GM10266 (cell line): ENCODE measurements around the gene COX6B1.
"Not testable (repeated sequence)": the region's sequence is repeated elsewhere in the genome, so short reads cannot be mapped to it uniquely, and the experiment has no call there.

Experiments used
- DNase-seq: peaks from one replicate; pipeline ENCODE4 v3.0.0; 2012; ENCODE audit errors: extremely low spot score
- TF ChIP-seq, protein P1 (sequence below): IDR thresholded peaks from 2 replicates; pipeline ENCODE4 v1.5.1; 2012; ENCODE audit warnings: mild to moderate bottlenecking, low read depth; ENCODE audit not compliant: control insufficient read depth, insufficient read depth; ENCODE audit errors: missing control alignments

Gene COX6B1

DNA sequence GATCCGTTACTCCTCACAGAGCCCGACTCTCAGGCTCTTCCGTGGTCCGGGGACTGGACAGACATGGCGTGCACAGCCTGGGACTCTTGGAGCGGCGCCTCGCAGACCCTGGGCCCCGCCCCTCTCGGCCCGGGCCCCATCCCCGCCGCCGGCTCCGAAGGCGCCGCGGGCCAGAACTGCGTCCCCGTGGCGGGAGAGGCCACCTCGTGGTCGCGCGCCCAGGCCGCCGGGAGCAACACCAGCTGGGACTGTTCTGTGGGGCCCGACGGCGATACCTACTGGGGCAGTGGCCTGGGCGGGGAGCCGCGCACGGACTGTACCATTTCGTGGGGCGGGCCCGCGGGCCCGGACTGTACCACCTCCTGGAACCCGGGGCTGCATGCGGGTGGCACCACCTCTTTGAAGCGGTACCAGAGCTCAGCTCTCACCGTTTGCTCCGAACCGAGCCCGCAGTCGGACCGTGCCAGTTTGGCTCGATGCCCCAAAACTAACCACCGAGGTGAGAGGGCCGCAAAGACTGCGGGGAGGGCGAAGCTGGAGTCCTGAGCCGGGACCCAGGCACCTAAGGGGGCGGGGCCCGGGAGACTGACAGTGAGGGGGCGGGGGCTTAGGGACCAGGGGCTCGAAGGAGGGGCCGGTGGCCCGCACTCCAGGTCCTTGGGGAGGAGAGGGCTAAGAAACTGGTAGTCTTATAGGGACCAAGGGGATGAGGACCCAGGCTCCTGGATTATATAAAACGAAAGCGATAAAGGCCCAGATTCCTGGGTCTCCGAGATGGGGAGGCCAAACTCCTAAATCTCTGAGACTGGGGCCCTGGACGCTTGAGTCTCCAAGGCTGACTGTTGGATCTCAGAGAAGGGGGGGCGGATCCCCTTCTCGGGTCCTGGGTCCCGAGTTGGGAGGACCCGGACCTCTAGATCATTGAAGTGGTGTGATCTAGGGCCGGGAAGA, 4.6 kb upstream of the COX6B1 start:
- TF ChIP-seq, protein P1, sequence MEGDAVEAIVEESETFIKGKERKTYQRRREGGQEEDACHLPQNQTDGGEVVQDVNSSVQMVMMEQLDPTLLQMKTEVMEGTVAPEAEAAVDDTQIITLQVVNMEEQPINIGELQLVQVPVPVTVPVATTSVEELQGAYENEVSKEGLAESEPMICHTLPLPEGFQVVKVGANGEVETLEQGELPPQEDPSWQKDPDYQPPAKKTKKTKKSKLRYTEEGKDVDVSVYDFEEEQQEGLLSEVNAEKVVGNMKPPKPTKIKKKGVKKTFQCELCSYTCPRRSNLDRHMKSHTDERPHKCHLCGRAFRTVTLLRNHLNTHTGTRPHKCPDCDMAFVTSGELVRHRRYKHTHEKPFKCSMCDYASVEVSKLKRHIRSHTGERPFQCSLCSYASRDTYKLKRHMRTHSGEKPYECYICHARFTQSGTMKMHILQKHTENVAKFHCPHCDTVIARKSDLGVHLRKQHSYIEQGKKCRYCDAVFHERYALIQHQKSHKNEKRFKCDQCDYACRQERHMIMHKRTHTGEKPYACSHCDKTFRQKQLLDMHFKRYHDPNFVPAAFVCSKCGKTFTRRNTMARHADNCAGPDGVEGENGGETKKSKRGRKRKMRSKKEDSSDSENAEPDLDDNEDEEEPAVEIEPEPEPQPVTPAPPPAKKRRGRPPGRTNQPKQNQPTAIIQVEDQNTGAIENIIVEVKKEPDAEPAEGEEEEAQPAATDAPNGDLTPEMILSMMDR: peak; percentile 13
- DNase-seq: peak; percentile 91

DNA sequence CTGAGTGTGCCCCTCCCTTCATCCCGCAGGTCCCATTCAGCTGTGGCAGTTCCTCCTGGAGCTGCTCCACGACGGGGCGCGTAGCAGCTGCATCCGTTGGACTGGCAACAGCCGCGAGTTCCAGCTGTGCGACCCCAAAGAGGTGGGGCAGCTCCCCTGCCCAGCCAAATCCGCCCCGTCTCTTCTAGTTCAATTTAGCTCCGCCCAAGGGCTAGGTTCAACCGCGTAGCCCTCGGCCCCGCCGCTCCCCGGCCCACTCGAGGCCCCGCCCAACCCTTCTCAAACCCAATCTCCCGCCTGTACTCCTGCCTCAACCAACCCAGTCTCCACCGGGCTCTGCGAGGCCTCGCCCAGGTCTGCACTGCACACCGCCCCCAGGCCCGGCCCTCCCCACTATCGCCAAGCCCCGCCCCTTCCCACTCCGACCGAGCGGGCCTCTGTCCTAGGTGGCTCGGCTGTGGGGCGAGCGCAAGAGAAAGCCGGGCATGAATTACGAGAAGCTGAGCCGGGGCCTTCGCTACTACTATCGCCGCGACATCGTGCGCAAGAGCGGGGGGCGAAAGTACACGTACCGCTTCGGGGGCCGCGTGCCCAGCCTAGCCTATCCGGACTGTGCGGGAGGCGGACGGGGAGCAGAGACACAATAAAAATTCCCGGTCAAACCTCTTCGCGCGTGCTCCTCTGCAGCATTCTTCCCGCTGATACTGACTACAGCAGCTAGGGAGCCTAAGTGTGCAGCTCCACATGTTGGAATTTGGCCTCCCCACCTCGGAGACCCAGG, 3.7 kb upstream of the COX6B1 start:
- TF ChIP-seq, protein P1: no peak
- peak; percentile 97 for DNase-seq

GRCh38 chr19:35644987-35645679, 3.0 kb upstream of the COX6B1 start:
- TF ChIP-seq, protein P1: no peak
- peak; percentile 76 for DNase-seq

DNA sequence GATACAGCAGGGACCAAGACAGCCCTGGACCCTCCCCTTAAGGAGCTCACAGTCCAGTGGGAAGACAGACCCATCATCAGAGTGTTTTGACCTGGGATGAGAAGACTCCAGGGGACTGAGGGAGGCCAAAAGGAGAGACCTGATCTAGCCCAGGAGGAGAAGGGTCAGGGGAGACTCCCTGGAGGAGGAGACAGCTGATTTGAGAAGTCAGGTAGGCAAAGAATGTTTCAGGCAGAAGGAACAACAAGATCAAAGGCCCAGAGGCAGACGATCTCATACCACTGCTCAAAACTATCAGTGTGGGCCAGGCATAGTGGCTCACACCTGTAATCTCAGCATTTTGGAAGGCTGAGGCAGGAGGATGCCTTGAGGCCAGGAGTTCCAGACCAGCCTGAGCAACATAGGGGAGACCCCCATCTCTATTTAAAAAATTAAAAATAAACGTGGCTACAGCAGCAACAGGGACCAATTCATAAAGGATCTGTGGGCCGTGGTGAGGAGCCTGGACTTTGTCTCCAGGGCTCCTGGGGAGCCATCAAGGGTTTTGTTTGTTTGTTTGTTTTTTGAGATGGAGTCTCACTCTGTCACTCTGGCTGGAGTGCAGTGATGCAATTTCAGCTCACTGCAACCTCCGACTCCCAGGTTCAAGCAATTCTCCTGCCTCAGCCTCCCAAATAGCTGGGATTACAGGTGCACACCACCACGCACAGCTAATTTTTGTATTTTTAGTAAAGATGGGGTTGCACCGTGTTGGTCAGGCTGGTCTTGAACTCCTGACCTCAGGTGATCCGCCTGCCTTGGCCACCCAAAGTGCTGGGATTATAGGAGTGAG, 2.2 kb upstream of the COX6B1 start:
- no peak for DNase-seq
- TF ChIP-seq, protein P1: no peak

GRCh38 chr19:35650581-35650980, 2.5 kb downstream of the COX6B1 start:
- DNase-seq: no peak
- TF ChIP-seq, protein P1: no peak

DNA sequence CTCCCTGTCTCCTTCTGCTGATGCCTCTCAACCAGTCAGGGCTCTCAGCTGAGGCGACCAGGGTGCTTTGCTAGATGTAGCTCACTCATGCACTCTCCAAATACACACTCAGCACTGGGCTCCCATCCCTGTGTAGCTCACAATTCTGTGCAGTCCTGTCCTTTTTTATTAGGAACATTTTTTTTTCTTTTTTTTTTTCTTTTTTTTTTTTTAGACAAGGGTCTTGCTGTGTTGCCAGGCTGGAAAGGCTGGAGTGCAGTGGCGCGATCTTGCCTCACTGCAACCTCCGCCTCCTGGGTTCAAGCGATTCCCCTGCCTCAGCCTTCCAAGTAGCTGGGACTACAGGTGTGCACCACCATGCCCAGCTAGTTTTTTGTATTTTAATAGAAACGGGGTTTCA, 6.7 kb downstream of the COX6B1 start:
- not testable (repeated sequence) for DNase-seq

DNA sequence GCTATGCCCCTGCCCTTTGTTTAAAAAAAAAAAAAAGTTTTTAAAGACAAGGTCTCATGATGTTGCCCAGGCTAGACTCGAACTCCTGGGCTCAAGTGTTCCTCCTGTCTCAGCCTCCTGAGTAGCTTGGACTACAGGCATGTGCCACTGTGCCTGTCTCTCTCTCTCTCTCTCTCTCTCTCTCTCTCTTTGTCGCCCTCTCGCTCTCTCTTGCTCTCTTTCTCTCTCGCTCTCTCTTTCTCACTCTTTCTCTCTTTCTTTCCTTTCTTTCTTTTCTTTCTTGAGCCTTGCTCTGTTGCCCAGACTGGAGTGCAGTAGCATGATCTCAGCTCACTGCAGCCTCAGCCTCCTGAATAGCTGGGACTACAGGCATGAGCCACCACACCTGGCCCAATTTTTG, 7.5 kb downstream of the COX6B1 start:
- TF ChIP-seq, protein P1: no peak
- no peak for DNase-seq
